ENCODE data around the gene MYO9A.
"Not testable (repeated sequence)": the region's sequence is repeated elsewhere in the genome, so short reads cannot be mapped to it uniquely, and the experiment has no call there.

Gene MYO9A

DNA sequence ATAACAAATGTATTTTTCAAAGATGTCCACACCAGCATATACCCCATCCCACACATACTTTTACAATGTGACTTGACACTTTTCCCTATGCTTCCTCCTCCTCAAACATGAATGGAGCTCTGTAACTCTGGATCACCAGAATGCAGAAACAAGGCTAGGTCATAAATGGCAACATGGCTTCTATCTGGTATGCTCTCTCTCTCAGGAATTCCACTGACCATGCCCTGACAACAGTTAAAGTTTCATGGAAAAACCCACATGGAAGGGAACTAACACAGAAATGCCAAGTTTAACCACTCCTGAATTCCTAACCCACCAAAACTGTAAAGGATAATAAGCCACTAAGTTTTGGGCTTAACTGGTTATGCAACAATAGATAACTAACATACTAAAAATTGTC is 19.9 kb downstream of the MYO9A start:
- DNase-seq, result no peak

GRCh38 chr15:72096796-72097195 is 21.2 kb downstream of the MYO9A start:
- DNase-seq, result no peak

DNA sequence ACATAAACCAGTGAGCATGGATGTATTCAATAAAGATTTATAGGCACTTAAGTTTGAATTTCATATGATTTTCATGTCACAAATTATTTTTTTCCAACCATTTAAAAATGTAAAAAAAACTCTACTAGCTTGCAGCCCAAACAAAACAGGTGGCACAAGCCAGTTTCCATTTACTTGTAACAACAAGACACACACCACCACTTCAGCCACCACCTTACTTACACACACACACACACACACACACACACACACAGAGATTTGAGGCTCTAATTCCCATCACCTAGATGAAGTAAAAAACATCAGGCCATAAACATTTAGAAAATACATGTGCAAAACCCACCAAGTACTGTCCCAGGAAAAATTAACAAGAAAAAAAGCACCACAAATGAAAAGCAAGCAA is 25.3 kb downstream of the MYO9A start:
- no peak for DNase-seq

DNA sequence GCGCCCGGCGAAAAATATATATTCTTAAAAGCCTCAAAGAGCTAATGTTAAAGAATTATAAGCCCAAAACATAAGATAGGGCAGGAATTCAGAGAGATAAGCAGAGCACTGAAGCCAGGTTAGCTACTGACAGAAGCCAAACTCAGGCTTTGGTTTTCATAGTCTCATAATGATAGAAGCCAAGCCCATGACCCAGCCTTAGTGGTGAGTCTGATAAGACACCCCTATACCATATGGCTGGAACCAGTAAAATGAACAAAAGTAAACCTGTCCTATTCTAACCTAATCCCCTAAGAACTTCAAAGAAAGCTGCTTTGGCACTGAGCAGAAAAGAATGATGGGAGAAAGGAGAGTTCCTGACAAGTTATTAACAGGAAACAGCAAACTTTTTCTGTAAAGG is 25.9 kb downstream of the MYO9A start:
- DNase-seq, result no peak

- no peak for DNase-seq
Measured at GRCh38 chr15:72086920-72087648, 30.9 kb downstream of the MYO9A start.

- no peak for DNase-seq
Measured at GRCh38 chr15:72086010-72086697, 31.8 kb downstream of the MYO9A start.

DNA sequence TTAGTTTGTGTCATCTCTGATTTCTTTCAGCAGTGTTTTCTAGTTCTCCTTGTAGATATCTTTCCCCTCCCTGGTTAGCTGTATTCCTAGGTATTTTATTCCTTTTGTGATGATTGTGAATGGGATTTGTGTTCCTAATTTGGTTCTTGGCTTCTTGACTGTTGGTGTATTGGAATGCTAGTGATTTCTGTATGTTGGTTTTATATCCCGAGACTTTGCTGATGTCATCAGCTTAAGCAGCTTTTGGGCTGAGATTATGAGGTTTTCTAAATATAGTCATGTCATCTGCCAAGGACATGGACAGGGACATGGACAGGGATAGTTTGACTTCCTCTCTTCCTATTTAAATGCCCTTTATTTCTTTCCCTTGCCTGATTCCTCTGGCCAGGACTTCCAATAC is 35.8 kb downstream of the MYO9A start:
- no peak for DNase-seq

DNA sequence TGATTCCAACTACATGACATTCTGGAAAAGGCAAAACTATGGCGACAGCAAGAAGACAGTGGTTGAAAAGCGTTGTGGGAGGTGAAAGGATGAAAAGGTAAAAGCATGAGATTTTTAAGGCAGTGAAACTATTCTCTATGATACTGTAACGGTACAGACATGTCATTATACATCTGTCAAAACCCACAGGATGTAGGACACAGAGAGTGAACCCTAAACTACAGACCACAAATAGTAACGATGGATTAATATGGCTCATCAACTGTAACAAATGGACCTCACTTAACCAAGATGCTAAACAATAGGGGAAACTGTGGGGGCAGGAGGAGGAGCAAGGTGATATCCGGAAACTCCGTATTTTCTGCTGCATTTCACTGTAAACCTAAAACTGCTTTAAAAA is 39.1 kb downstream of the MYO9A start:
- no peak for DNase-seq

DNA sequence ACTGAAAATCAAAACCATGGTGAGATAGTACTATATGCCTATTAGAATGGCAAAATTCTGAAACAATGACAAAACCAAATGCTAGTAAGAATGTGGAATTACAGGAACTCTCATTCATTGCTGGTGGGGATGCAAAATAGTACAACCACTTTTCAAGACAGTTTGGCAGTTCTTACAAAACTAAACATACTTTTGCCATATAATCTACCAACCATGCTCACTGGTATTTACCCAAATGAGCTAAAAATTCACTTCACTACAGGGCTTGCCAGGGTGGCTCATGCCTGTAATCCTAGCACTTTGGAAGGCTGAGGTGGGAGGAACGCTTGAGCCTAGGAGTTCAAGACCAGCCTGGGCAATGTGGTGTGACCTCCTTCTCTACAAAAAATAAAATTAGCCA is 40.0 kb downstream of the MYO9A start:
- no peak for DNase-seq

GRCh38 chr15:72074335-72075060 is 43.5 kb downstream of the MYO9A start:
- no peak for DNase-seq

GRCh38 chr15:72071448-72071825 is 46.5 kb downstream of the MYO9A start:
- DNase-seq, result not testable (repeated sequence)

DNA sequence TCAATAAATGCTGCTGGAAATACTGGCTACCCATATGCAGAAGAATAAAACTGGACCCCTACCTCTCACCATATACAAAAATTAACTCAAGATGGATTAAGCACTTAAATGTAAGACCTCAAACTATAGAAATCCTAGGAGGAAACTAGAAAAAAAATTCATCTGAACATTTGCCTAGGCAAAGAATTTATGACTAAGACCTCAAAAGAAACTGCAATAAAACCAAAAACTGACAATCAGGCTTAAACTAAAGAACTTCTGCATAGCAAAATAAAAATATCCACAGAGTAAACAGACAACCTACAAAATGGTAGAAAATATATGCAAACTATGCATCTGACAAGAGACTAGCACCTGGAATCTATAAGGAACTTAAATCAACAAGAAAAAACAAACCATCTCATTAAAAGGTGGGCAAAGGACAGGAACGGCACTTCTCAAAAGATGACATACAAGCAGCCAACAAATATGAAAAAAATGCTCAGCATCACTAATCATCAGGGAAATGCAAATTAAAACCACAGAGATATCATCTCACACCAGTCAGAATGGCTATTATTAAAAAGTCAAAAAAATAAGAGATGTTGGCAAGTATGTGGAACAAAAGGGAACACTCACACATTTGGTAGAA is 47.0 kb downstream of the MYO9A start:
- DNase-seq, result no peak

GRCh38 chr15:72068856-72069255 is 49.1 kb downstream of the MYO9A start:
- no peak for DNase-seq

DNA sequence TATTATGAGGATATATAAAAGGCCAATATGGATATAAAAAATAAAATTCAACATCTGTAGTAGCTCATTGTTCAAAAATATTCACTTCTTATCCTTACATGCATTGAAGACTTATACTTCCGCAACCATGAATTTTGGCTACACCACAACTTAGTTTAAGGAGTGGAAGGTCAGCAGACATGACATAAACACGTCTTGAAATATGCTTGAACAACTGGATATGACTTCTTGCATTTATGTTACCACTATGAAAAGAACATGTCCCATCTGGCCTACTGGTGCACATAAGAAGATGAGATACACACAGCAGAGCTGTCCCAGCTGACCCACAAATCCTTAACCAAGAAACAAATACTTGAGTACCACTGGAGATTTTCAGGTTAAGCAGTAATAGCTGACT is 52.1 kb downstream of the MYO9A start:
- no peak for DNase-seq

DNA sequence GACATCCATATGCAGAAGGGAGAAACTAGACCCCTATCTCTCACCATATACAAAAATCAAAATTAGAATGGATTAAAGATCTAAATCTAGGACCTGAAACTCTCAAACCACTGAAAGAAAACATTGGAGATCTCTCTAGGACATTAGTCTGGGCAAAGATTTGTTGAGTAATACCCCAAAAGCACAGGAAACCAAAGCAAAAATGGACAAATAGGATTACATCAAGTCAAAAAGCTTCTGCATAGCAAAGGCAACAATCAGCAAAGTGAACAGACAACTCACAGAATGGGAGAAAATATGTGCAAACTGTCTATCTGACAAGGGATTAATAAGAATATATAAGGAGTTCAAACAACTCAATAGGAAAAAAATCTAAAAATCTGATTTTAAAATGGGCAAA is 54.8 kb downstream of the MYO9A start:
- no peak for DNase-seq

GRCh38 chr15:72062319-72062718 is 55.6 kb downstream of the MYO9A start:
- no peak for DNase-seq

DNA sequence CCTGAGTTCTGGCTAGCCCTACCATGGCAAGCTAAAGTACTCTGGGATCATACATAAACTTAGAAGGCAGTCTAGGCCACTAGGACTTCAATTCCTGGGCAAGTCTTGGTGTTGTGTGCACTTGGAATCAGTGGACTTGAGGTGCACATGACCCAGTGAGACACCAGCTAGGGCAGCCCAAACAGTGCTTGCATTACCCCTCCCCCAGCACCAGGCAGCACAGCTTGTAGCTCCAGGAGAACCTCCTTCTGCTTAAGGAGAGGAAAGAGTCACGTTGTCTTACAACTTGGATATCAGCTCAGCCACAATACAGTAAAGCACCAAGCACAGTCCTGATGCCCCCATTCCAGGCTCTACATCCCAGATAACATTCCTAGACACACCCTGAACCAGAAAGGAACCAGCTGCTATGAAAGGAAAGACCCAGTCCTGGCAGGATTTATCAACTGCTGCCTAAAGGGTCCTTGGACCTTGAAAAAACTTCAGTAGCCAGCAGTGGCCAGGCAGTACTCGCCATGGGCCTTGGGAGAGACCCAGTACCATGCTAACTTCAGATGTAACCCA is 57.2 kb downstream of the MYO9A start:
- no peak for DNase-seq

DNA sequence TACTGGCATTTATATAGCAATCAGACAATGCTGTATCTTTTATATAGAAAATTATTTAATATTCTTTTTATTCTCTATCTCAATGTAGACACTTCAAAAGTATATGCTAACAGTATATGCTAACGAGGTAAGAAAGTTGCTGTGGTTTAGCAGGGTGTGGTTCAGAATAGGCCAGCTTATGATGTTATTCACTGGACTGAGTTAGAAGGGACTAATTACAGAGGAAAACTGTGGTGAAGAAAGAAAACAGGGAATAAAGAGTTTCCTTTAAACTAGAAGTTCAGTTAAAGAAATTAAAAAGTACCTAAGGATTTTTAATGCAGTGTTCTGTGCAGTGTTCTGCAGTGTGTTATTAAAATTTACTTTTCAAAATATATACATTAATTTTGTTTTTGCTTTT is 59.4 kb downstream of the MYO9A start:
- no peak for DNase-seq

- no peak for DNase-seq
Measured at GRCh38 chr15:72057548-72058091, 60.3 kb downstream of the MYO9A start.

DNA sequence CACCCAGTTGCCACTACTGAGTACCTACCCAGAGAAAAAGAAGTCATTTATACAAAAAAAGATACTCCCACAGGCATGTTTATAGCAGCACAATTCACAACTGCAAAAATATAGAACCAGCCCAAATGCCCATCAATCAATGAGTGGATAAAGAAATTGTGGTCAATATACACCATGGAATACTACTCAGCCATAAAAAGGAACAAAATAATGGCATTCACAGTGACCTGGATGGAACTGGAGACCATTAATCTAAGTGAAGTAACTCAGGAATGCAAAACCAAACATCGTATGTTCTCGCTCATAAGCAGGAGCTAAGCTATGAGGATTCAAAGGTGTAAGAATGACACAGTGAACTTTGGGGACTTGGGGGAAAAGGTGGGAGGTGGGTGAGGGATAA is 61.7 kb downstream of the MYO9A start:
- DNase-seq, result not testable (repeated sequence)

GRCh38 chr15:72053297-72053696 is 64.7 kb downstream of the MYO9A start:
- DNase-seq, result not testable (repeated sequence)

GRCh38 chr15:72050700-72051099 is 67.2 kb downstream of the MYO9A start:
- DNase-seq, result no peak
